Measurements from ENCODE around the gene KDM5C. TPM values are rescaled to one million over a fixed set of nuclear protein-coding genes. Genes with fewer than 3 reads are reported as not detected.
A peak's percentile ranks its signal among the peaks of the same experiment; 100 is the strongest.

KDM5C gene
- total and polyA plus RNA-seq, 9 of the 15 experiments (the other 6 are each of a cell fraction or from before 2014, with no cell fraction given) = 0.62 to 136 (median 52.4) TPM

DNA sequence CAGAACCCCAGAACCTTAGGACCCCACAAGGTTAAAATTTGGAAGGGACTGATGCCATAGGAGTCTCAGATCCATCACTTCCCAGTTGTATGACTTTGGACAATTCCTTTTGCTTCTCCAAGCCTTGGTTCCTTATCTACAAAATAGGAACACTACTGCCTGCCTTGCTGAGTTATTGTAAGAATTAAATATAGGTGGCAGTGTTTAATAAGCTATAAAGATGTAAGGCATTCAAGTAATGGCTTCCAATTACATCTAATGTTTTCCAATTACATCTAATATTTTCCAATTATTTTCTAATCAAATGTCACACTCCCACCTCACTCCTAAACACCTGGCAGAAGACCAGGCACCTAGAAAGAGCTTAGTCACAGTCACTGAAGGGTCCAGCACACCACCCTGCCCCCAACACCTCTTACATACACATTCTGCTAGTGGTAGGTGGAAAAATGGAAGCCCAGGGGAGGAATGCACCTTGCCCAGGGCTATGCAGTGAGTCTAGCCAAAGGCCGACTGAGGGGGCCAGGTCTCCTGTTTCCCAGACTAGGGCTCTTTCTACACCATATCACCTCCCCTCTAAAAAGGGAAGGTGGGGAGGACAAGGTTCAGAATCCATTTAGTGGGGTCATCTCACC is 24.5 kb upstream of the KDM5C start:
- Histone ChIP-seq H4K20me1 (replicated peaks; ENCODE audit: control insufficient read depth, insufficient read depth, low read length) (no peaks in the 10 kb centered on the region), H3K36me3 (ENCODE audit: control insufficient read depth, insufficient read depth, low read length) (peaks cover 62% of the 10 kb centered on the region; the same call in 2 of the 3 replicates), H3K27me3 (ENCODE audit: control insufficient read depth in 2 of 2, insufficient read depth in 2 of 2, low read length in 2 of 2) (no peaks in the 10 kb centered on the region), H2AFZ (ENCODE audit: low read depth, low read length) (no peak overlapping the region), H3K79me2 (ENCODE audit: control insufficient read depth, insufficient read depth, low read length) (peaks cover 32% of the 10 kb centered on the region), H3K4me2 (ENCODE audit: insufficient read depth, low read length) (no peak overlapping the region), H3K9ac (ENCODE audit: insufficient read depth in 1 of 2, low read depth in 2 of 2, low read length in 2 of 2) (0 out of 4 replicates have a peak overlapping the region, but pooled peaks of 1 of the 2 experiments have one; percentile 23), H3K9me1 (ENCODE audit: control insufficient read depth, insufficient read depth, low read length) (no peaks in the 10 kb centered on the region), H3K4me3 (no peak overlapping the region), H3K4me1 (replicated peaks in 1 of 2; ENCODE audit: control insufficient read depth in 2 of 2, insufficient read depth in 2 of 2, low read length in 2 of 2) (peaks cover 11 to 17% of the 10 kb centered on the region in 2 experiments; a peak in 4 of 5 replicates), H3K9me3 (replicated peaks; ENCODE audit: control insufficient read depth, insufficient read depth, low read depth, low read length) (0 out of 2 replicates have a peak, but pooled peaks cover 3% of the 10 kb centered on the region), H3K27ac (ENCODE audit: extremely low read depth, low read depth, low read length) (no peak overlapping the region)
- TF ChIP-seq, protein P1, sequence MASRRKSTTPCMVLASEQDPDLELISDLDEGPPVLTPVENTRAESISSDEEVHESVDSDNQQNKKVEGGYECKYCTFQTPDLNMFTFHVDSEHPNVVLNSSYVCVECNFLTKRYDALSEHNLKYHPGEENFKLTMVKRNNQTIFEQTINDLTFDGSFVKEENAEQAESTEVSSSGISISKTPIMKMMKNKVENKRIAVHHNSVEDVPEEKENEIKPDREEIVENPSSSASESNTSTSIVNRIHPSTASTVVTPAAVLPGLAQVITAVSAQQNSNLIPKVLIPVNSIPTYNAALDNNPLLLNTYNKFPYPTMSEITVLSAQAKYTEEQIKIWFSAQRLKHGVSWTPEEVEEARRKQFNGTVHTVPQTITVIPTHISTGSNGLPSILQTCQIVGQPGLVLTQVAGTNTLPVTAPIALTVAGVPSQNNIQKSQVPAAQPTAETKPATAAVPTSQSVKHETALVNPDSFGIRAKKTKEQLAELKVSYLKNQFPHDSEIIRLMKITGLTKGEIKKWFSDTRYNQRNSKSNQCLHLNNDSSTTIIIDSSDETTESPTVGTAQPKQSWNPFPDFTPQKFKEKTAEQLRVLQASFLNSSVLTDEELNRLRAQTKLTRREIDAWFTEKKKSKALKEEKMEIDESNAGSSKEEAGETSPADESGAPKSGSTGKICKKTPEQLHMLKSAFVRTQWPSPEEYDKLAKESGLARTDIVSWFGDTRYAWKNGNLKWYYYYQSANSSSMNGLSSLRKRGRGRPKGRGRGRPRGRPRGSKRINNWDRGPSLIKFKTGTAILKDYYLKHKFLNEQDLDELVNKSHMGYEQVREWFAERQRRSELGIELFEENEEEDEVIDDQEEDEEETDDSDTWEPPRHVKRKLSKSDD (conservative IDR thresholded peaks at IDR 0.05; ENCODE audit: low read length) = no peak
- TF ChIP-seq, protein P2, sequence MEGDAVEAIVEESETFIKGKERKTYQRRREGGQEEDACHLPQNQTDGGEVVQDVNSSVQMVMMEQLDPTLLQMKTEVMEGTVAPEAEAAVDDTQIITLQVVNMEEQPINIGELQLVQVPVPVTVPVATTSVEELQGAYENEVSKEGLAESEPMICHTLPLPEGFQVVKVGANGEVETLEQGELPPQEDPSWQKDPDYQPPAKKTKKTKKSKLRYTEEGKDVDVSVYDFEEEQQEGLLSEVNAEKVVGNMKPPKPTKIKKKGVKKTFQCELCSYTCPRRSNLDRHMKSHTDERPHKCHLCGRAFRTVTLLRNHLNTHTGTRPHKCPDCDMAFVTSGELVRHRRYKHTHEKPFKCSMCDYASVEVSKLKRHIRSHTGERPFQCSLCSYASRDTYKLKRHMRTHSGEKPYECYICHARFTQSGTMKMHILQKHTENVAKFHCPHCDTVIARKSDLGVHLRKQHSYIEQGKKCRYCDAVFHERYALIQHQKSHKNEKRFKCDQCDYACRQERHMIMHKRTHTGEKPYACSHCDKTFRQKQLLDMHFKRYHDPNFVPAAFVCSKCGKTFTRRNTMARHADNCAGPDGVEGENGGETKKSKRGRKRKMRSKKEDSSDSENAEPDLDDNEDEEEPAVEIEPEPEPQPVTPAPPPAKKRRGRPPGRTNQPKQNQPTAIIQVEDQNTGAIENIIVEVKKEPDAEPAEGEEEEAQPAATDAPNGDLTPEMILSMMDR (IDR thresholded peaks at IDR 0.05 in 2 of 3, conservative IDR thresholded peaks at IDR 0.05 in 1 of 3; ENCODE audit: insufficient read depth in 2 of 3, low read depth in 1 of 3, low read length in 3 of 3) = peak in 1 of 3 experiments; percentile 36; a peak in 2 of 6 replicates
- peak in 1 of 2 experiments; percentile 8; a peak in 1 of 4 replicates for TF ChIP-seq RAD21 (CRISPR knock-in tag; conservative IDR thresholded peaks at IDR 0.05 in 1 of 2, IDR thresholded peaks at IDR 0.05 in 1 of 2)
- POLR2A ChIA-PET = interaction anchor here (1.1 to 2.2 kb wide), 2 partner anchors 10 to 24 kb away, joined by 4 to 6 read pairs; partner anchors contain the start of gene KDM5C
- in situ Hi-C loops (cut with MboI) (no loop called here), intact Hi-C loops (cut with micrococcal nuclease) (no loop called here)
- WGBS (ENCODE audit: insufficient coverage, low coverage, missing lambda C conversion rate) = 71% methylated on average over 1 of the region's 1 CpG
- BruUV-seq (replicated peaks) = no TSS peak
- CTCF ChIA-PET (ENCODE audit: low intra/inter-chr PET ratio) = interaction anchor here (0.7 kb wide), 1 partner anchor 11 kb away, joined by 3 read pairs; no protein-coding TSS in a partner anchor
- no peak for DNase-seq (ENCODE audit: extremely low read depth in 1 of 4, low spot score in 3 of 4)
- peak; percentile 35 for FAIRE-seq
- 0 out of 3 replicates have a peak, but pooled peaks have one; percentile 11 for ATAC-seq
